GM12878 (cell line): ENCODE data around the gene NUDT6. TPM values are rescaled to one million over a fixed set of nuclear protein-coding genes. Genes with fewer than 3 reads are reported as not detected.

Experiments used
- ATAC-seq: fragments of 200-7000 bp; cut with Tn5 transposase; 3 replicates; pipeline ENCODE4 v1.9.1; 2020; ENCODE audit warnings: mild to moderate bottlenecking, moderate library complexity
- BruUV-seq: library from RNA; stranded (reverse); fragments of 400-500 nt; replicated peaks from 2 replicates; lab custom pipeline; 2021; lab: Mats Ljungman, UMichigan
- CTCF ChIA-PET: fragments of 300-600 bp; sonication (Branson Sonifier 250); formaldehyde crosslinking; extraction: SDS; loops from one replicate; lab custom pipeline; 2021; ENCODE audit warnings: inconsistent platforms; lab: Yijun Ruan, JAX
- POLR2A ChIA-PET: fragments of 350-600 bp; formaldehyde crosslinking; extraction: SDS; loops from one replicate; lab custom pipeline; 2021; ENCODE audit warnings: inconsistent platforms; lab: Charles Lee
- RAD21 ChIA-PET: fragments of 300-600 bp; sonication (Branson Sonifier 250); formaldehyde crosslinking; loops from one replicate; lab custom pipeline; 2023; ENCODE audit warnings: antibody characterized with exemption; ENCODE audit not compliant: unreplicated experiment; lab: Charles Lee
- SMC1A ChIA-PET: fragments of 300-600 bp; sonication (Branson Sonifier 250); formaldehyde crosslinking; loops from one replicate; lab custom pipeline; 2023; ENCODE audit not compliant: unreplicated experiment, uncharacterized antibody; lab: Charles Lee
- DNase-seq: peaks from one replicate; pipeline ENCODE4 v3.0.0-alpha.2; 2011; ENCODE audit warnings: low read depth, low spot score
- FAIRE-seq: peaks from 3 replicates; lab custom pipeline; 2011; peaks lifted over from hg19 to GRCh38; lab: Jason Lieb, UNC
- H2AFZ ChIP-seq: 2 replicates; pipeline ENCODE4 v1.6.0; 2011; ENCODE audit warnings: low read depth, low read length, control low read depth; ENCODE audit not compliant: control insufficient read depth
- H3K27ac ChIP-seq: 2 replicates; pipeline ENCODE4 v1.5.1; 2011; ENCODE audit warnings: control low read depth; ENCODE audit not compliant: control insufficient read depth, insufficient read depth
- H3K27me3 ChIP-seq, 2 experiments: replicated peaks in 1 of 2; 2 replicates each; pipeline versions ENCODE4 v1.6.0 to v1.6.1; 2011; ENCODE audit warnings: low read length in 1 of 2; ENCODE audit not compliant: control insufficient read depth in 2 of 2, insufficient read depth in 2 of 2
- H3K36me3 ChIP-seq, 2 experiments: 2 replicates each; pipeline ENCODE4 v1.5.1; 2011; ENCODE audit warnings: low read length in 1 of 2; ENCODE audit not compliant: control insufficient read depth in 2 of 2, insufficient read depth in 2 of 2
- H3K4me1 ChIP-seq: 2 replicates; pipeline ENCODE4 v1.6.1; 2011; ENCODE audit warnings: mild to moderate bottlenecking, low read length, moderate library complexity, mixed read lengths; ENCODE audit not compliant: control insufficient read depth, insufficient read depth
- H3K4me2 ChIP-seq: 2 replicates; pipeline ENCODE4 v1.6.0; 2011; ENCODE audit warnings: control low read depth; ENCODE audit not compliant: control insufficient read depth, insufficient read depth
- H3K4me3 ChIP-seq: fragments of 200-600 bp; sonication (generic); 2 replicates; pipeline ENCODE4 v1.5.1; 2016
- H3K79me2 ChIP-seq: 2 replicates; pipeline ENCODE4 v1.6.0; 2011; ENCODE audit warnings: low read length; ENCODE audit not compliant: control insufficient read depth, insufficient read depth
- H3K9ac ChIP-seq: 2 replicates; pipeline ENCODE4 v1.8.0; 2011; ENCODE audit warnings: low read length, control low read depth, mixed read lengths; ENCODE audit not compliant: control insufficient read depth, insufficient read depth
- H3K9me3 ChIP-seq: replicated peaks from 3 replicates; pipeline ENCODE4 v1.5.1; 2011; ENCODE audit warnings: mild to moderate bottlenecking, low read length; ENCODE audit not compliant: control insufficient read depth, insufficient read depth
- H4K20me1 ChIP-seq: 2 replicates; pipeline ENCODE4 v1.6.0; 2011; ENCODE audit not compliant: control insufficient read depth, insufficient read depth
- BCL3 ChIP-seq: IDR thresholded peaks from 2 replicates; pipeline ENCODE4 v1.6.1; 2011; ENCODE audit warnings: borderline replicate concordance, low read depth, mild to moderate bottlenecking, moderate library complexity, low read length; ENCODE audit not compliant: insufficient read depth, poor library complexity, severe bottlenecking
- CHD2 ChIP-seq: IDR thresholded peaks from 2 replicates; pipeline ENCODE4 v1.6.1; 2011; ENCODE audit warnings: low read depth, low read length, improper control_type of control experiment, borderline replicate concordance
- HCFC1 ChIP-seq: fragments of 150-350 bp; IDR thresholded peaks from 2 replicates; pipeline ENCODE4 v1.6.1; 2014; ENCODE audit warnings: low read length
- HSF1 ChIP-seq: fragments of 150-350 bp; IDR thresholded peaks from 2 replicates; pipeline ENCODE4 v1.6.1; 2014; ENCODE audit warnings: mild to moderate bottlenecking, low read depth, low read length
- NRF1 ChIP-seq: conservative IDR thresholded peaks from 2 replicates; pipeline ENCODE4 v1.6.1; 2011; ENCODE audit warnings: mild to moderate bottlenecking, low read depth, low read length, improper control_type of control experiment
- POLR2A ChIP-seq: IDR thresholded peaks from 2 replicates; pipeline ENCODE4 v1.6.1; 2011; ENCODE audit warnings: low read depth, mild to moderate bottlenecking, low read length
- RFX5 ChIP-seq: IDR thresholded peaks from 2 replicates; pipeline ENCODE4 v1.6.1; 2011; ENCODE audit warnings: low read depth, low read length, improper control_type of control experiment
- SIX5 ChIP-seq: IDR thresholded peaks from 2 replicates; pipeline ENCODE4 v1.6.1; 2011; ENCODE audit warnings: mild to moderate bottlenecking, low read depth, low read length, moderate library complexity; ENCODE audit not compliant: severe bottlenecking
- SMAD1 ChIP-seq: fragments of 450-650 bp; IDR thresholded peaks from 2 replicates; pipeline ENCODE4 v1.6.1; 2018; ENCODE audit warnings: mild to moderate bottlenecking, low read depth; ENCODE audit not compliant: partially characterized antibody
- SUPT20H ChIP-seq: IDR thresholded peaks from 2 replicates; pipeline ENCODE4 v1.6.1; 2011; ENCODE audit warnings: low read depth, mild to moderate bottlenecking, low read length, moderate library complexity, borderline replicate concordance; ENCODE audit not compliant: control insufficient read depth
- SUZ12 ChIP-seq: fragments of 200-600 bp; sonication (generic); IDR thresholded peaks from one replicate; pipeline ENCODE4 v1.6.1; 2018; ENCODE audit warnings: antibody characterized with exemption, mild to moderate bottlenecking; ENCODE audit not compliant: unreplicated experiment
- WGBS: methylation state at CpG from one replicate; pipeline ENCODE4 v1.1.6; 2016; ENCODE audit warnings: low lambda C conversion rate; ENCODE audit not compliant: insufficient replicate concordance, insufficient coverage; ENCODE audit errors: missing lambda C conversion rate; 5-methylcytosine and 5-hydroxymethylcytosine counted together
- in situ Hi-C: fragments of 300-500 bp; cut with MboI; formaldehyde crosslinking; loops from 9 replicates; pipeline ENCODE4 v1.14.3; 2018; ENCODE audit warnings: mixed read lengths
- intact Hi-C: fragments of 100-400 bp; cut with micrococcal nuclease; formaldehyde crosslinking; loops from one replicate; pipeline ENCODE4 v1.14.2; 2022; ENCODE audit not compliant: unreplicated experiment
- polyA plus RNA-seq, 11 experiments: library from polyadenylated mRNA; depleted of rRNA in 4 of 11; unstranded in 6 of 11; stranded (reverse) in 5 of 11; fragments of >200 nt; fragmentation: Nextera tagmentation in 4 of 11; fragmentation: Illumina TruSeq in 1 of 11; extraction: Ambion mirVana in 4 of 11; extraction: Trizol in 1 of 11; gene quantifications; 1 replicate in 1 of 11; 2 replicates in 10 of 11; pipeline versions ENCODE4 v1.2.1 to v1.2.3, GENCODE V29; 2011 to 2016; ENCODE audit warnings: inconsistent platforms in 2 of 11, missing spikeins in 2 of 11, low read depth in 1 of 11
- total RNA-seq, 4 experiments: library from RNA; depleted of rRNA in 3 of 4; stranded (reverse); fragments of >200 nt in 3 of 4; fragmentation: Illumina TruSeq in 1 of 4; extraction: Trizol in 1 of 4; gene quantifications; 2 replicates each; pipeline versions ENCODE4 v1.2.1 to v1.2.3, GENCODE V29; 2013 to 2021
- TF ChIP-seq, protein P1 (sequence below): IDR thresholded peaks from 2 replicates; pipeline ENCODE4 v1.6.1; 2011; ENCODE audit warnings: low read depth, low read length, improper control_type of control experiment, borderline replicate concordance
- TF ChIP-seq, protein P2 (sequence below): fragments of 450-650 bp; IDR thresholded peaks from 2 replicates; pipeline ENCODE4 v1.6.1; 2017; ENCODE audit warnings: mild to moderate bottlenecking, moderate library complexity

Gene NUDT6
- total and polyA plus RNA-seq, 10 of the 15 experiments (the other 5 are each of a cell fraction or from before 2014, with no cell fraction given), result 3.9 to 12.4 (median 6.8) TPM

GRCh38 chr4:122900314-122900713 is 22.1 kb downstream of the NUDT6 start:
- intact Hi-C loops (no loop called here), in situ Hi-C loops (no loop called here)
- TF ChIP-seq SUPT20H (no peak), HCFC1 (no peak), POLR2A (no peak), HSF1 (no peak), BCL3 (no peak), RFX5 (no peak), SMAD1 (no peak), SIX5 (no peak), SUZ12 (no peak), CHD2 (no peak), NRF1 (no peak)
- TF ChIP-seq, protein P1, sequence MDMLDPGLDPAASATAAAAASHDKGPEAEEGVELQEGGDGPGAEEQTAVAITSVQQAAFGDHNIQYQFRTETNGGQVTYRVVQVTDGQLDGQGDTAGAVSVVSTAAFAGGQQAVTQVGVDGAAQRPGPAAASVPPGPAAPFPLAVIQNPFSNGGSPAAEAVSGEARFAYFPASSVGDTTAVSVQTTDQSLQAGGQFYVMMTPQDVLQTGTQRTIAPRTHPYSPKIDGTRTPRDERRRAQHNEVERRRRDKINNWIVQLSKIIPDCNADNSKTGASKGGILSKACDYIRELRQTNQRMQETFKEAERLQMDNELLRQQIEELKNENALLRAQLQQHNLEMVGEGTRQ, result no peak
- TF ChIP-seq, protein P2, sequence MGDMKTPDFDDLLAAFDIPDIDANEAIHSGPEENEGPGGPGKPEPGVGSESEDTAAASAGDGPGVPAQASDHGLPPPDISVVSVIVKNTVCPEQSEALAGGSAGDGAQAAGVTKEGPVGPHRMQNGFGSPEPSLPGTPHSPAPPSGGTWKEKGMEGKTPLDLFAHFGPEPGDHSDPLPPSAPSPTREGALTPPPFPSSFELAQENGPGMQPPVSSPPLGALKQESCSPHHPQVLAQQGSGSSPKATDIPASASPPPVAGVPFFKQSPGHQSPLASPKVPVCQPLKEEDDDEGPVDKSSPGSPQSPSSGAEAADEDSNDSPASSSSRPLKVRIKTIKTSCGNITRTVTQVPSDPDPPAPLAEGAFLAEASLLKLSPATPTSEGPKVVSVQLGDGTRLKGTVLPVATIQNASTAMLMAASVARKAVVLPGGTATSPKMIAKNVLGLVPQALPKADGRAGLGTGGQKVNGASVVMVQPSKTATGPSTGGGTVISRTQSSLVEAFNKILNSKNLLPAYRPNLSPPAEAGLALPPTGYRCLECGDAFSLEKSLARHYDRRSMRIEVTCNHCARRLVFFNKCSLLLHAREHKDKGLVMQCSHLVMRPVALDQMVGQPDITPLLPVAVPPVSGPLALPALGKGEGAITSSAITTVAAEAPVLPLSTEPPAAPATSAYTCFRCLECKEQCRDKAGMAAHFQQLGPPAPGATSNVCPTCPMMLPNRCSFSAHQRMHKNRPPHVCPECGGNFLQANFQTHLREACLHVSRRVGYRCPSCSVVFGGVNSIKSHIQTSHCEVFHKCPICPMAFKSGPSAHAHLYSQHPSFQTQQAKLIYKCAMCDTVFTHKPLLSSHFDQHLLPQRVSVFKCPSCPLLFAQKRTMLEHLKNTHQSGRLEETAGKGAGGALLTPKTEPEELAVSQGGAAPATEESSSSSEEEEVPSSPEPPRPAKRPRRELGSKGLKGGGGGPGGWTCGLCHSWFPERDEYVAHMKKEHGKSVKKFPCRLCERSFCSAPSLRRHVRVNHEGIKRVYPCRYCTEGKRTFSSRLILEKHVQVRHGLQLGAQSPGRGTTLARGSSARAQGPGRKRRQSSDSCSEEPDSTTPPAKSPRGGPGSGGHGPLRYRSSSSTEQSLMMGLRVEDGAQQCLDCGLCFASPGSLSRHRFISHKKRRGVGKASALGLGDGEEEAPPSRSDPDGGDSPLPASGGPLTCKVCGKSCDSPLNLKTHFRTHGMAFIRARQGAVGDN, result no peak
- no peak overlapping the region for H3K4me2 ChIP-seq
- no peak for DNase-seq
- no peaks in the 10 kb centered on the region for H3K4me1 ChIP-seq
- no peaks in the 10 kb centered on the region for H4K20me1 ChIP-seq
- SMC1A ChIA-PET, result interaction anchor here (0.6 kb wide), 1 partner anchor 169 kb away, joined by 3 read pairs; no protein-coding TSS in a partner anchor
- CTCF ChIA-PET, result interaction anchor here (0.5 kb wide), 1 partner anchor 81 kb away, joined by 3 read pairs; no protein-coding TSS in a partner anchor
- POLR2A ChIA-PET, result no interaction called here
- no peaks in the 10 kb centered on the region for H3K27me3 ChIP-seq
- H3K9ac ChIP-seq, result no peak overlapping the region
- BruUV-seq, result no TSS peak
- H3K79me2 ChIP-seq, result no peaks in the 10 kb centered on the region
- FAIRE-seq, result no peak
- no peak for ATAC-seq
- RAD21 ChIA-PET, result no interaction called here
- no peak overlapping the region for H3K4me3 ChIP-seq
- H3K36me3 ChIP-seq, result no peaks in the 10 kb centered on the region
- no peak overlapping the region for H2AFZ ChIP-seq
- H3K27ac ChIP-seq, result no peak overlapping the region
- no peaks in the 10 kb centered on the region for H3K9me3 ChIP-seq
- WGBS, result 73% methylated on average over 3 of the region's 3 CpGs
